Measurements from ENCODE around the gene KCNIP1. TPM values are rescaled to one million over a fixed set of nuclear protein-coding genes. Genes with fewer than 3 reads are reported as not detected.

KCNIP1 gene
- total RNA-seq, 1 experiment from 2014 or later = not detected

- Histone ChIP-seq H3K4me1 (ENCODE audit: control insufficient read depth in 1 of 2, insufficient read depth in 2 of 2, low read length in 2 of 2) (peaks cover 0 to 10% of the 10 kb centered on the region in 2 experiments; a peak in 1 of 4 replicates), H3K4me3 (replicated peaks in 1 of 2; ENCODE audit: low read depth in 1 of 2, low read length in 2 of 2) (no peak overlapping the region), H3K4me2 (ENCODE audit: low read length) (no peak overlapping the region), H3K27ac (ENCODE audit: low read depth, low read length) (no peak overlapping the region), H3K9me2 (ENCODE audit: insufficient read depth) (no peaks in the 10 kb centered on the region), H3K9ac (ENCODE audit: low read length) (no peak overlapping the region), H3K79me2 (ENCODE audit: insufficient read depth, low read length) (no peaks in the 10 kb centered on the region), H4K20me1 (ENCODE audit: insufficient read depth) (no peaks in the 10 kb centered on the region), H2AFZ (ENCODE audit: low read depth, low read length, poor library complexity, severe bottlenecking) (no peak overlapping the region), H3K27me3 (ENCODE audit: insufficient read depth, low read length) (peaks cover 8% of the 10 kb centered on the region; the same call in 1 of the 2 replicates), H3K36me3 (ENCODE audit: control insufficient read depth in 1 of 2, insufficient read depth in 2 of 2, low read length in 2 of 2) (no peaks in the 10 kb centered on the region), H3K9me3 (ENCODE audit: control insufficient read depth in 1 of 2, insufficient read depth in 1 of 2, low read depth in 1 of 2, low read length in 2 of 2) (no peaks in the 10 kb centered on the region)
- TF ChIP-seq POLR2A (IDR thresholded peaks at IDR 0.05; ENCODE audit: borderline replicate concordance, extremely low read depth, insufficient read depth, insufficient read length) = no peak
- TF ChIP-seq, protein P1, sequence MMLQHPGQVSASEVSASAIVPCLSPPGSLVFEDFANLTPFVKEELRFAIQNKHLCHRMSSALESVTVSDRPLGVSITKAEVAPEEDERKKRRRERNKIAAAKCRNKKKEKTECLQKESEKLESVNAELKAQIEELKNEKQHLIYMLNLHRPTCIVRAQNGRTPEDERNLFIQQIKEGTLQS (IDR thresholded peaks at IDR 0.05) = no peak
- no peak for TF ChIP-seq EGR1 (IDR thresholded peaks at IDR 0.05; ENCODE audit: low read depth)
- ATAC-seq (no peak), DNase-seq (ENCODE audit: low read depth, low spot score) (no peak)
- intact Hi-C loops (cut with micrococcal nuclease) = loop anchor here (10.0 kb wide), 3 partner anchors 149 to 1159 kb away; no protein-coding TSS in a partner anchor
- BruUV-seq (replicated peaks) = no TSS peak
- RAD21 ChIA-PET (ENCODE audit: low non-redundant PET in 1 of 2, low total read pairs in 2 of 2, uncharacterized antibody in 2 of 2, unreplicated experiment in 2 of 2) = interaction anchor here (1.4 to 3.3 kb wide), 2 partner anchors 46 kb away, joined by 4 to 13 read pairs; no protein-coding TSS in a partner anchor
- CTCF ChIA-PET = interaction anchor here (0.7 to 9.5 kb wide), 6 partner anchors 46 to 599 kb away, joined by 3 to 113 read pairs (median 6); no protein-coding TSS in a partner anchor
- POLR2A ChIA-PET = no interaction called here
Observed at GRCh38 chr5:170745481-170746071, 241.8 kb downstream of the KCNIP1 start.

GRCh38 chr5:170746075-170746960 is 242.5 kb downstream of the KCNIP1 start:
- H3K9ac ChIP-seq (ENCODE audit: low read length) = no peak overlapping the region
- H3K4me3 ChIP-seq (replicated peaks in 1 of 2; ENCODE audit: low read depth in 1 of 2, low read length in 2 of 2) = no peak overlapping the region
- peaks cover 13% of the 10 kb centered on the region; the same call in 1 of the 2 replicates for H3K27me3 ChIP-seq (ENCODE audit: insufficient read depth, low read length)
- DNase-seq (ENCODE audit: low read depth, low spot score) (no peak), ATAC-seq (no peak)
- CTCF ChIA-PET = interaction anchor here (0.7 to 9.5 kb wide), 4 partner anchors 45 to 596 kb away, joined by 3 to 113 read pairs (median 6); no protein-coding TSS in a partner anchor
- H2AFZ ChIP-seq (ENCODE audit: low read depth, low read length, poor library complexity, severe bottlenecking) = no peak overlapping the region
- H3K4me2 ChIP-seq (ENCODE audit: low read length) = no peak overlapping the region
- POLR2A ChIA-PET = no interaction called here
- TF ChIP-seq RAD21 (IDR thresholded peaks at IDR 0.05; ENCODE audit: low read depth) = no peak
- no peak for TF ChIP-seq SIN3A (IDR thresholded peaks at IDR 0.05; ENCODE audit: low read depth)
- TF ChIP-seq FOSL1 (IDR thresholded peaks at IDR 0.05; ENCODE audit: low read depth) = no peak
- TF ChIP-seq, protein P2, sequence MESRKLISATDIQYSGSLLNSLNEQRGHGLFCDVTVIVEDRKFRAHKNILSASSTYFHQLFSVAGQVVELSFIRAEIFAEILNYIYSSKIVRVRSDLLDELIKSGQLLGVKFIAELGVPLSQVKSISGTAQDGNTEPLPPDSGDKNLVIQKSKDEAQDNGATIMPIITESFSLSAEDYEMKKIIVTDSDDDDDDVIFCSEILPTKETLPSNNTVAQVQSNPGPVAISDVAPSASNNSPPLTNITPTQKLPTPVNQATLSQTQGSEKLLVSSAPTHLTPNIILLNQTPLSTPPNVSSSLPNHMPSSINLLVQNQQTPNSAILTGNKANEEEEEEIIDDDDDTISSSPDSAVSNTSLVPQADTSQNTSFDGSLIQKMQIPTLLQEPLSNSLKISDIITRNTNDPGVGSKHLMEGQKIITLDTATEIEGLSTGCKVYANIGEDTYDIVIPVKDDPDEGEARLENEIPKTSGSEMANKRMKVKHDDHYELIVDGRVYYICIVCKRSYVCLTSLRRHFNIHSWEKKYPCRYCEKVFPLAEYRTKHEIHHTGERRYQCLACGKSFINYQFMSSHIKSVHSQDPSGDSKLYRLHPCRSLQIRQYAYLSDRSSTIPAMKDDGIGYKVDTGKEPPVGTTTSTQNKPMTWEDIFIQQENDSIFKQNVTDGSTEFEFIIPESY (IDR thresholded peaks at IDR 0.05; ENCODE audit: extremely low read depth, insufficient replicate concordance, low read length) = no peak
- TF ChIP-seq CBX3 (IDR thresholded peaks at IDR 0.05; ENCODE audit: low read depth) = no peak
- TF ChIP-seq EZH2 (IDR thresholded peaks at IDR 0.05) = no peak
- no TSS peak for BruUV-seq (replicated peaks)
- RAD21 ChIA-PET (ENCODE audit: low non-redundant PET in 1 of 2, low total read pairs in 2 of 2, uncharacterized antibody in 2 of 2, unreplicated experiment in 2 of 2) = interaction anchor here (1.4 to 3.3 kb wide), 2 partner anchors 45 kb away, joined by 4 to 13 read pairs; no protein-coding TSS in a partner anchor
- no peaks in the 10 kb centered on the region for H4K20me1 ChIP-seq (ENCODE audit: insufficient read depth)
- H3K9me3 ChIP-seq (ENCODE audit: control insufficient read depth in 1 of 2, insufficient read depth in 1 of 2, low read depth in 1 of 2, low read length in 2 of 2) = no peaks in the 10 kb centered on the region
- intact Hi-C loops (cut with micrococcal nuclease) = loop anchor here (10.0 kb wide), 3 partner anchors 148 to 1158 kb away; no protein-coding TSS in a partner anchor
- H3K36me3 ChIP-seq (ENCODE audit: control insufficient read depth in 1 of 2, insufficient read depth in 2 of 2, low read length in 2 of 2) = no peaks in the 10 kb centered on the region
- peaks cover 0 to 10% of the 10 kb centered on the region in 2 experiments; a peak in 1 of 4 replicates for H3K4me1 ChIP-seq (ENCODE audit: control insufficient read depth in 1 of 2, insufficient read depth in 2 of 2, low read length in 2 of 2)
- no peak overlapping the region for H3K27ac ChIP-seq (ENCODE audit: low read depth, low read length)
- no peaks in the 10 kb centered on the region for H3K79me2 ChIP-seq (ENCODE audit: insufficient read depth, low read length)
- no peaks in the 10 kb centered on the region for H3K9me2 ChIP-seq (ENCODE audit: insufficient read depth)
